SK-N-SH (cell line): ENCODE measurements around the gene CENPP.

ENCODE experiments used
- CTCF ChIP-seq: fragments of 200-600 bp; sonication (generic); IDR thresholded peaks from 2 replicates; pipeline ENCODE4 v1.6.1; 2017; ENCODE audit warnings: antibody characterized with exemption, mild to moderate bottlenecking, moderate library complexity
- FOXM1 ChIP-seq: IDR thresholded peaks from 2 replicates; pipeline ENCODE4 v1.4.0; 2012; ENCODE audit warnings: low read depth, mild to moderate bottlenecking
- MAX ChIP-seq: IDR thresholded peaks from 2 replicates; pipeline ENCODE4 v1.4.0; 2012; ENCODE audit warnings: low read depth
- MXI1 ChIP-seq: IDR thresholded peaks from 2 replicates; pipeline ENCODE4 v1.6.1; 2012; ENCODE audit warnings: mild to moderate bottlenecking, low read depth, low read length, improper control_type of control experiment
- POLR2AphosphoS5 ChIP-seq: IDR thresholded peaks from 2 replicates; pipeline ENCODE4 v1.6.1; 2012; ENCODE audit warnings: low read depth, low read length
- REST ChIP-seq: IDR thresholded peaks from 2 replicates; pipeline ENCODE4 v1.6.1; 2012; ENCODE audit warnings: mild to moderate bottlenecking, low read depth, low read length, moderate library complexity
- RFX5 ChIP-seq: IDR thresholded peaks from 2 replicates; pipeline ENCODE4 v1.6.1; 2012; ENCODE audit warnings: mild to moderate bottlenecking, improper control_type of control experiment, low read length
- SMC3 ChIP-seq: IDR thresholded peaks from 2 replicates; pipeline ENCODE4 v1.6.1; 2012; ENCODE audit warnings: low read depth, low read length, improper control_type of control experiment
- YY1 ChIP-seq: IDR thresholded peaks from 2 replicates; pipeline ENCODE4 v1.4.0; 2012; ENCODE audit warnings: low read depth, mild to moderate bottlenecking

GRCh38 chr9:92404042-92404836 is 78.5 kb downstream of the CENPP start, which contains the start of gene OGN:
- TF ChIP-seq RFX5 (no peak), CTCF (no peak), REST (no peak), FOXM1 (no peak), SMC3 (no peak), POLR2AphosphoS5 (no peak), YY1 (no peak), MAX (no peak), MXI1 (no peak)
